Left renal pelvis (tissue), 4 donors: ENCODE measurements around the gene HRH1. TPM values are rescaled to one million over a fixed set of nuclear protein-coding genes. Genes with fewer than 3 reads are reported as not detected.
"Not testable (repeated sequence)": the region's sequence is repeated elsewhere in the genome, so short reads cannot be mapped to it uniquely, and the experiment has no call there.

Source experiments
- DNase-seq, 4 donors: peaks; one replicate each; pipeline ENCODE4 v3.0.0-alpha.2; 2013; ENCODE audit warnings: low read depth in 4 of 4, low spot score in 3 of 4
- polyA plus RNA-seq, 4 donors: library from polyadenylated mRNA; unstranded; fragments of 120-200 nt; gene quantifications; one replicate each; pipeline ENCODE4 v1.2.1, GENCODE V29; 2013; ENCODE audit not compliant: insufficient read length in 4 of 4

HRH1 gene
- polyA plus RNA-seq, 4 donors, result 2.2 to 11.6 (median 3.1) TPM

DNA sequence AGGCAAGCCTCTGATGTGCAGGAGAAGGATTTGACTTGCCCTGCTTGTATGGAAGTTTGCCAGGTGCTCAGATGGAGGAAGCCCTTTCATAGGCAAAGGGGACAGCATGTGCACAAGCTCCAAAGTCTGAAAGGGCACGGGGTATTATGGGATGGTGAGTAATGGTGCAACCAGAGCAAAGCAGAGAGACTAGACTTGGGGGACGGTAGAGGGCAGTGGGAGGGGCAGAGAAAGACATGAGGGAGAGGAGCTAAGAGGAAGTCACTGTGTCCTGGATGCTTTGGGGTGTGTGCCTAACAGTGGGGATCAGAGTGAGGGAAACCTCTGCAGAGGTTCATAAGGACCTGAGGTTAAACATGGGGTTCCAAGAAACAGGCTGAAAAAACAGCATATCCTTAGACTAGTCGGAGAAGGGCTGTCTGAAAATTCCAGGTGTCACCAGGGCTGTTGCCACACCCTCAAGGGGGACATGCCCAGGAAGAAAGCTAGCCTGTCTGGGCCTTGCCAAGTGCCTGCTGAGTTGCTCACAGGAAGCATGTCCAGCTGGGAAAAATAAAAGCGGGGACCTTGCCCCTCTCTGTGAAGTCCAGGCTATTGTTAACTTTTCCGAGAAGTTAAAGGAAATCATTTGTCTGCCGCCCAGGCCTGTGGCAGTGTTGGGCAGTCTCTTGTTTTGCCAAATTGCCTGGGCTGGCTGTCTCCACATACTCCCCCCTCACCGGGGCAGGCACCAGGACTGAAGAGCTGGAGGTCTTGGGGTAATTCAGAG, 47.1 kb downstream of the HRH1 start:
- no peak for DNase-seq

- no peak for DNase-seq
Observed at GRCh38 chr3:11203961-11204360, 49.7 kb downstream of the HRH1 start.

- DNase-seq, result no peak
Observed at GRCh38 chr3:11204697-11205348, 50.5 kb downstream of the HRH1 start.

DNA sequence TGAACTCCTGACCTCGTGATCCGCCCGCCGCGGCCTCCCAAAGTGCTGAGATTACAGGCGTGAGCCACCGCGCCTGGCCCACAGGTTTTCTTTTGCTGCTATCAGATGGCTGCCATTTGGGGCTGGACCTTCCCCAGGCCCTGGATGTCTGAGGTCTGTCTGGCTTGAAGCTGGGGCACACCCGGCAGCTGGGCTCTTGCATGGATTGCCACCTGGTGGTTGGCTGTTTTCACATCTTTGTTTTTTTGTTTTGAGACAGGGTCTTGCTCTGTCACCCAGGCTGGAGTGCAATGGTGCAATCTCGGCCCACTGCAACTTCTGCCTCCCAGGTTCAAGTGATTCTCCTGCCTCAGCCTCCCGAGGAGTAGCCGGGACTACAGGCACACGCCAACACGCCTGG, 51.6 kb downstream of the HRH1 start:
- DNase-seq, result not testable (repeated sequence)

GRCh38 chr3:11206316-11206715, 52.0 kb downstream of the HRH1 start:
- DNase-seq, result no peak

DNA sequence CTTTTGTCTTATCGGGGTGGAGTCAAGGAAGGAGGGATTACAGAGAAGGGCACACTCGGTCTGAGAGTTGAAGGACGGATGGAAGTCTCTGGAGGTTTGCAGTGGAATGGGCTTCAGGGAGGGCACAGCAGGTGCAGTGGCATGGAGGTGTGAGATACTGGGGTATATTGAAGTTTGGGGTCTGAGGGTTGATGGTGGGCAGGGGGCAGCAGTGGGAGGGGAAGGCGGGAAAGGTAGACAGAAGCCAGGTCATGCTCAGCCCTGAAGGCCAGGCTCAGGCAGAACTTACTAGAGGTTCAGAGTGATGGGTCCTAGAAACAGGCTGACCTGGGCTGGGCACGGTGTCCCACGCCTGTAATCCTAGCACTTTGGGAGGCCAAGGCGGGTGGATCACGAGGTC, 52.7 kb downstream of the HRH1 start:
- DNase-seq, result no peak

DNA sequence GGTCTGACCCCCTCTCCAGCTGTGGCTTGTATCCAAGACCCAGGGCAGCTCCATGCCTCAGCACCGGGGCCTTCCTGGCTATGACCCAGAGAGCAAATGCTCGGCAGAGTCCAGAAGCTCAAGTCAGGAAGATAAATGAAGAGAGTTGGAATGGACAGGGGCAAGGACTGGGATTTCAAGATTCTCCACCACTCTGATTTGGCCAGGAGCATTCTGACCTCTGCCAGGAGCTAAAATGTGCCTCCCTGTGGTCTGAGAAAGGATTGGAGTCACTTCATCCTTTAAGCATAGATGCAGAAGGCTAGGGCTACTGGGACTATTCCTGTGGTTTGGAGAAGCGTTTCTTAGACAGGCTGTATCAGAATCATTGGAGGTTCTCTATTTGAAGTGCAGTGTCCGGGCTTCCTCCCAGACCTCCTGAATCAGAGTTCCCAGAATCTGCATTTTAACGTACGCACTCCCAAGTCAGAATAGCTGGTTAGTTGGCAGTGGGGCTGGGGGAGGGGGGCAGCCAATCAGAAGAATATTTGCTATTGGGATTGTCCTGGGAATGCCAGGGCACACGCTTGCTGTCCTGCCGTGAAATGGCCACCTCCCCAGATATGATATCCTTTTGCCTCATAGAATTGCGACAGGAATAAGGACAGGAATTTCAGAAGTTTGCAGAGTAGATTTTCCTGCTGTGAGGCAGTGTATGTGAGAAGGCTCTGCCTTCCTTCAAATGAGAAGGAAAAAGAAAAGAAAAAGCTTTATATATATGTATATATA, 57.4 kb downstream of the HRH1 start:
- DNase-seq, result no peak

- DNase-seq, result no peak
Observed at GRCh38 chr3:11212299-11212608, 58.0 kb downstream of the HRH1 start.

DNA sequence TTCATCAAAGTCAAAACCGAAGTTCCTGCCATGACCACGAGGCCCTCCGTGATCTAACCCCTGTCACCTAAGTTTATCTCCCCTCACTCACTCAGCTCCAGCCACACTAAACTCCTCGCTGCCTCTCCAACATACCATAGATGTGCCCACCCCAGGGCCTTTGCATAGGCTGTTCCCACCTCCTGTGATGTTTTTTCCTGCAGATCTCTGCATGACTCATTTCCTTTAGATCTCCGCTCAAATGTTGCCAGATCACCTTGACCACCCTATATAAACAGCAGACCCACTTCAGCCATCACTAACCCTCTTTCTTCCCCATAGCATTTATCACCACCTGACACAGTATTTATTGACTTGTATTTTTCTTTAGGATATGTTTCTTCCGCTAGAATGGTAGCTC, 58.5 kb downstream of the HRH1 start:
- no peak for DNase-seq

DNA sequence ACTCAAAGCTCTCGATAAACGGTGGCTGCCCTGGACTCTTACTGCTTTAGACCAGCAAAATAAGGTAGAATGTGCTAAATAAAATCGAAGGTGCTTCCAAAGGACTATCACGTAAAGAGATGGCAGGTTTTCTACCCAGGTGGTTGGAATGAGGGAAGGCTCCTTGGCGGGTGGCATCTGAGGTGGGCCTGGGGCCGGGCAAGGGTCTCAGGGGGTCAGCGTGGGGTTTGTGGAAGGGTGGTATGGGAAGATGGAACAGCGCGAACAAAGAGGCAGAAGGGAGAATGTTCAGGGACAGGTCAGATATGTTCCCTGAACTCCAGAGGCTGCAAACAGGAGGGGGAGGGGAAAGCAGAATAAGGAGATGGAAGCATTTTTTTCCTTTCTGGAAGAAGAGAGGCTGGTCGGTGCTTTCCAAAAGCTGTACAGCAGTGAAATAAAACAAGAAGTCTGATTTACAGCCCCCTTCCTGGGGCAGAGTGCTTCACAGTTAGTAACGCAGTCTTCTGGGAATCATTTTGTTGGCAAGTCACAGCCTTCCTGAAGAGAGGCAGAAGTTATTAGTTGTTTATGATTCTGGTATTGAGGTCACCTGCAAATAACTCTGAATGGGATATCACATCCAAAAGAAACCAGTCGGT, 59.6 kb downstream of the HRH1 start:
- no peak for DNase-seq

DNA sequence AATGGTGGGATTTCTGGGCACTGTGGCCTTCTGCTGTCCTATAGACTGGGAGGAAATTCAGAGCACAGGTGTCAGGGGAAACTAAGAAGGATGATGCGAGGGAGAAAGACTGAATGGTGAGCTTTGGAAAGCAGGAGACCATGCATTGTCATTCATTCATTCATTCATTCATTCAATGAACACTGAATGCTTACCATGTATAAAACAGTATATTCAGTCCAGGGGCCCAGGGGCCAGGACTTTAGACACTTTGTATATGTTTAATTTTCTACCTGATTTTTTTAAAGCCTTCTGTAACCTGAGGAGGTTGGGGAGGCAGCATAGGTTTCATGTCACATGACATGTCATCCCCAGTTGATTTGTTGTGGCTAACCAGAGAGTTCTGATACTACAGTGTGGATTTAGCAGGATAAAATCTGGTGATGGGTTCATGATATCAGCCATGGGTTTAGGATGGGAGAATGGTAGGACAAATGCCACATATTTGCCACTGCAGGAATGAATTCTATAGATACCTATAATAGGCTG, 60.2 kb downstream of the HRH1 start:
- DNase-seq, result no peak

DNA sequence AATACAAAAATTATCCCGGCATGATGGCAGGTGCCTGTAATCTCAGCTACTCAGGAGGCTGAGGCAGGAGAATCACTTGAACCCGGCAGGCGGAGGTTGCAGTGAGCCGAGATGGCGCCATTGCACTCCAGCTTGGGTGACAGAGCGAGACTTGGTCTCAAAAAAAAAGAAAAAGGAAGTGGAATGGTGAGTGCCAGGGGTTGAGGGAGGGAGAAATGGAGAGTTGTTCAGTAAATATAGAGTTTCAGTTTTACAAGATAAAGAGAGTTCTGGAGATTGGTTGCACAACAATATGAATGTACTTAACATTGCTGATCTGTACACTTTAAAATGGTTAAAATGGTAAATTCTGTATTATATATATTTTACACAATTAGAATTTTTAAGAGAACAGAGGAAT, 63.1 kb downstream of the HRH1 start:
- DNase-seq, result not testable (repeated sequence)

DNA sequence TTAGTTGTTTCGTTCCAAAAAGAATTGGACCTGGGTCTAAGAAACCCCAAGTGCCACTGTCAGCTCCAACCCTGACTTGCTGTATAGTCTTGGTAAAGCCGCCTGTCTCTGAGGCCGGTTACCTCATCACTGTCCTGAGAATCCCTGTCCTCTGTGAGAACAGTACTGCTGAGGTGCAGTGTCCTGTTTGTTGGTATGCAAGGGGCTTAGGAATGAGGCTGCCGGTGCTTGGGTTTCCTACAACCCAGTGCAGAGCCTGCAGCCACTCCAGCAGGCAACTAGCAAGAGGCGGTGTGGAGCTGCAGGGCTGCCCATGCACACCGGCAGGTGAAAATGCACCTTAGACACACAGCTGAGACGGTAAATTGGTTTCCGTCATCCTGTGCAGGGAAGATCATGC, 65.9 kb downstream of the HRH1 start:
- DNase-seq, result no peak

GRCh38 chr3:11221818-11222415, 67.6 kb downstream of the HRH1 start:
- DNase-seq, result no peak

DNA sequence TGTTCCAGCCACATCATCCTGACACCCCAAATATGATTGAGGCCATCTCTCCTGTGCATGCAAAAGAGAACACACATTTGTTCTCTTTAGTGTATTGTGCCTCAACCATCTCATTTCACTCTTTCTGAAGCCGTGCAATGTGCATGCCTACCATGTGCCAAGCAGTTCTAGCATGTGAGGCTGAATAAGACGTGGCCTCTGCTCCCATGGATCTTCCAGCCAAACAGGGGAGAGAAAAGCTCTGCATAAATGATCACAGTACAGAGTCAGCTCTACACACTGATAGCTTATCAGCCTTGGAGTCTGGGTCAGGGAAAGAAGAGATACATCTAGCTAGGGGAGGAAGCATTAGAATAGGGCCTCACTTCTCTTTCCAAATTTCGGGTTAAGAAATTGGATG, 69.7 kb downstream of the HRH1 start:
- DNase-seq, result no peak

DNA sequence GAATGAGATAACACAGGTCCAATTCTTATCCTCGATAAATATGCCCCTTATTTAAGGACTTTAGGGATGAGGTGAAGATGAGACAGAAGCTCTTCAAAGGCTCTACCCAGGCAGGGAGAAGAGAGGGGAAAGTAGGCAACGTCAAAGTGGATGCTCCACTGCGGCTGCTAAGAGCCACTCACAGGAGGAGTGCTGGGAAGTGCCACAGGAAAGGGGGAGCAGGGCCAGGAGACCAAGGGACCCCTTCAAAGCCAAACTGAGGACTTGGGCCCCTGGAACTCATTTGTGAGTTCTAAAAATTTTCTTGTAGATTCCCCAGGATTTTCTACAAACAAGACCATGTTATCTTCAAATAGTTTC, 70.6 kb downstream of the HRH1 start:
- no peak for DNase-seq

DNA sequence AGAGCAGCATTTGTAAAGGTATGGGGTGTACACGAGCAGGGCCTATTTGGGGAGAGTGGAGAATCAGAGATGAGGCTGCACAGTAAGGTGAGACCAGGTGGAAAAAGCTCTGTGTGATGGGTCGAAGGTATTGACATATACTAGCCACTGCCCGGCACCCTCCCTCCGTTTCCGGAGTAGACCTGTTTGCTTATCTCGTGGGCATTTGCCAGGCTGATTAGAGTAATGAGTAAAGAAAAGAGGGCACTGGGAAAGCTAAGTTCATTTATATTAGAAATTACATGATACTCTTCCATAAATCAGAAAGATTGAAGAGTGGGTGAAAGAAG, 71.7 kb downstream of the HRH1 start:
- no peak for DNase-seq

DNA sequence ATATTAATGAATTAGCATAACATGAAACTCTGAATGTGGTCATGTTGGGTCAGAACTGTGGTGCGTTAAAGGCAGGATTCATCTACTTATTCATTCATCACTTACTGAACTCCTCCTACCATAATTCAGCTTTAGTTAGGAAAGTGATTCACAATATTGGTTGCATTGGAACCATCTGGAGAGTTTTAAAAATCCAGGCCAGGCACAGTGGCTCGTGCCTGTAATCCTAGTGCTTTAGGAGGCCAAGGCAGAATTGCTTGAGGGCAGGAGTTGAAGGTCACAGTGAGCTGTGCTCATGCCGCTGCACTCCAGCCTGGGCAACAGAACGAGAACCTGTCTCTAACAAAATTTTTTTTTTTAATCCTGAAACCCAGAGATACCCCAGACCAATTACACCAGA, 73.7 kb downstream of the HRH1 start:
- DNase-seq, result no peak

DNA sequence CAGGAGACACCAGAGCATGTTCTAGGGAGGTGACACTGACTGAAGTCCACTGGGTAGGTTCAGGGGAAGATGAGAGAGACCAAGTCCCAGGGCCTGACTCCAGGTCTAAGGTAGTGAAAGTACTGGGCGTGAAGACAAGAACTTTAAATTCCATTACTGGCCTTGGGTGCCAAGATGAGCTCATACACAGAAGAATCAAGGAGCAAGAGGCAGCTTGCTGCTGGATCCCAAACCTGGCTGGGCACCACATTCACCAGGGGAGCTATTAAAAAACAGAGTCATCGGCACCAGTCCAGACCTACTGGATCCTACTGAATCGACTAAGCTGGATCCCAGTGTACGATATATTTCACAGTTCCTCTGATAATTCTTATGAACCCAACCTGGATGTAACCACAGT, 75.8 kb downstream of the HRH1 start:
- DNase-seq, result no peak

- DNase-seq, result no peak
Observed at GRCh38 chr3:11230832-11231231, 76.5 kb downstream of the HRH1 start.

DNA sequence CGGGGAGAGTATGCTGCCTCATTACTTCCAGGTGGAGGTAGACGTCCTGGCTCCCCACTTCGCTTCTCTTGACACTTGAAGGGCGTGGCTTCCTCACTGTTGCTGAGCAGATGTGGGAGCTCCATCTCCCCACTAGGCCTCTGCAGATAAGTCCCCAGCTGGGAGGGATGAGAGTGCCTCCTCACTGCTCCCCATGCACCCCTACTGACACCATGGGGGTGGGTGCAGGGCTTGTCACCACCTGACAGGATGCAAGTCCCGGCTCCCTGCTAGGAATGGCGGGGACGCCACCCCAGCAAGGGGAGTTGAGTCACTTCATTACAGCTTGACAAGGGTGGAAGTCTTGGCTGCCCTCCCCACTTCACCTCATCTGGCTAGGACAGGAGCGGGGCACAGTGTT, 81.1 kb downstream of the HRH1 start:
- no peak for DNase-seq
